Endothelial cell (in vitro differentiated cells): Measurements from ENCODE around the gene TMED10. TPM values are rescaled to one million over a fixed set of nuclear protein-coding genes. Genes with fewer than 3 reads are reported as not detected.

Experiments used
- DNase-seq: peaks from one replicate; pipeline ENCODE4 v3.0.0; 2021; ENCODE audit warnings: low spot score
- H3K27ac Mint-ChIP-seq: one replicate; pipeline ENCODE4 v1.8.0; 2021; ENCODE audit warnings: mixed read lengths, inconsistent platforms; ENCODE audit not compliant: unreplicated experiment
- H3K27me3 Mint-ChIP-seq: one replicate; pipeline ENCODE4 v1.8.0; 2021; ENCODE audit warnings: mild to moderate bottlenecking, moderate library complexity, mixed read lengths, inconsistent platforms; ENCODE audit not compliant: unreplicated experiment
- H3K36me3 Mint-ChIP-seq: one replicate; pipeline ENCODE4 v1.8.0; 2021; ENCODE audit warnings: mild to moderate bottlenecking, low read depth, mixed read lengths, inconsistent platforms; ENCODE audit not compliant: unreplicated experiment
- H3K4me1 Mint-ChIP-seq: one replicate; pipeline ENCODE4 v1.8.0; 2021; ENCODE audit warnings: mild to moderate bottlenecking, mixed read lengths, inconsistent platforms; ENCODE audit not compliant: unreplicated experiment
- H3K4me3 Mint-ChIP-seq: one replicate; pipeline ENCODE4 v1.8.0; 2021; ENCODE audit warnings: mild to moderate bottlenecking, mixed read lengths, inconsistent platforms; ENCODE audit not compliant: unreplicated experiment
- H3K9me3 Mint-ChIP-seq: one replicate; pipeline ENCODE4 v1.8.0; 2021; ENCODE audit warnings: mixed read lengths, inconsistent platforms; ENCODE audit not compliant: unreplicated experiment
- total RNA-seq: library from RNA; stranded (reverse); fragmentation: NEBNext Ultra II Directional; extraction: Animal tissue kit (Norgen Biotek cat#: 25700); gene quantifications from one replicate; pipeline ENCODE4 v1.2.1, GENCODE V29; 2021; ENCODE audit not compliant: unreplicated experiment
- TF ChIP-seq, protein P1 (sequence below): fragments of 200-600 bp; sonication (generic); IDR thresholded peaks from one replicate; pipeline ENCODE4 v1.5.0; 2021; ENCODE audit warnings: antibody characterized with exemption; ENCODE audit not compliant: unreplicated experiment

TMED10 gene
- total RNA-seq, 1 donor from 2014 or later = 312 TPM

DNA sequence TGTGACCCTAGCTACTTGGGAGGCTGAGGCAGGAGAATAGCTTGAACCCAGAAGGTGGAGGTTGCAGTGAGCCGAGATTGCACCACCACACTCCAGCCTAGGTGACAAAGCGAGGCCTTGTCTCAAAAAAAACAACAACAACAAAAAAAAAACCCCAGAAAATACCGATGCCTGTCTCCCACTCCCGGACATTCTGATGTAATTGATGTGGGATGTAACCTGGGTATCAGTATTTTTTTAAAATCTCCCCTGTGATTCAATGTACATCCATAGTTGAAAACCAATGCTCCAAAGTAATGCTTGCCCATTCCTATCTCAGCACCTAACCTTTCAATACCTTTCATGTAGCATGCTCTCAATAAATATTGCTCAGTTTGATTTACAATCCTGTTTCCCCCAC is 11.7 kb upstream of the TMED10 start:
- Mint-ChIP-seq H3K27me3 (peaks cover 5% of the 10 kb centered on the region), H3K9me3 (no peaks in the 10 kb centered on the region), H3K4me3 (no peak overlapping the region), H3K27ac (no peak overlapping the region), H3K4me1 (no peaks in the 10 kb centered on the region), H3K36me3 (no peaks in the 10 kb centered on the region)
- TF ChIP-seq, protein P1, sequence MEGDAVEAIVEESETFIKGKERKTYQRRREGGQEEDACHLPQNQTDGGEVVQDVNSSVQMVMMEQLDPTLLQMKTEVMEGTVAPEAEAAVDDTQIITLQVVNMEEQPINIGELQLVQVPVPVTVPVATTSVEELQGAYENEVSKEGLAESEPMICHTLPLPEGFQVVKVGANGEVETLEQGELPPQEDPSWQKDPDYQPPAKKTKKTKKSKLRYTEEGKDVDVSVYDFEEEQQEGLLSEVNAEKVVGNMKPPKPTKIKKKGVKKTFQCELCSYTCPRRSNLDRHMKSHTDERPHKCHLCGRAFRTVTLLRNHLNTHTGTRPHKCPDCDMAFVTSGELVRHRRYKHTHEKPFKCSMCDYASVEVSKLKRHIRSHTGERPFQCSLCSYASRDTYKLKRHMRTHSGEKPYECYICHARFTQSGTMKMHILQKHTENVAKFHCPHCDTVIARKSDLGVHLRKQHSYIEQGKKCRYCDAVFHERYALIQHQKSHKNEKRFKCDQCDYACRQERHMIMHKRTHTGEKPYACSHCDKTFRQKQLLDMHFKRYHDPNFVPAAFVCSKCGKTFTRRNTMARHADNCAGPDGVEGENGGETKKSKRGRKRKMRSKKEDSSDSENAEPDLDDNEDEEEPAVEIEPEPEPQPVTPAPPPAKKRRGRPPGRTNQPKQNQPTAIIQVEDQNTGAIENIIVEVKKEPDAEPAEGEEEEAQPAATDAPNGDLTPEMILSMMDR = no peak
- DNase-seq = no peak

DNA sequence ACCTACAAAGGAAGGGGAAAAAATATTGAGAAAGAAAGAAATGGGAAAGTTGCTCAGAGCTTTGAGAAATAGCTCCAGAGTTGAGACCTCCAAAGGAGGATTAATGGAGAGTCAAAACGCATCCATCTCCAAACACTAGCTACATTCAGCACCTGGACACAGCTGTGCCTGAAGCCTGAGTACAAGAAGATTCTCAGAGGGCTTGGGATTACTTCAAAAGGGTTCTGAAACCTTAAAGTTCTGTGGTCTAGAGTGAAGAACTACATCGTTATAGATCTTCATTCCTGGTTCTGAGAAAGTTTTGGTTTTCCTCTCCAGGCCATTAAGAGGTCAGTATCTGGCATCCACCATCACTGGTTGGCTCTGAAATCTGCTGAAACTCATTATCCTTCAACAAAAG is 10.5 kb upstream of the TMED10 start:
- Mint-ChIP-seq H3K4me3 (no peak overlapping the region), H3K9me3 (no peaks in the 10 kb centered on the region), H3K36me3 (no peaks in the 10 kb centered on the region), H3K27me3 (peaks cover 6% of the 10 kb centered on the region), H3K27ac (no peak overlapping the region), H3K4me1 (peaks cover 4% of the 10 kb centered on the region)
- DNase-seq = no peak
- TF ChIP-seq, protein P1 = no peak

DNA sequence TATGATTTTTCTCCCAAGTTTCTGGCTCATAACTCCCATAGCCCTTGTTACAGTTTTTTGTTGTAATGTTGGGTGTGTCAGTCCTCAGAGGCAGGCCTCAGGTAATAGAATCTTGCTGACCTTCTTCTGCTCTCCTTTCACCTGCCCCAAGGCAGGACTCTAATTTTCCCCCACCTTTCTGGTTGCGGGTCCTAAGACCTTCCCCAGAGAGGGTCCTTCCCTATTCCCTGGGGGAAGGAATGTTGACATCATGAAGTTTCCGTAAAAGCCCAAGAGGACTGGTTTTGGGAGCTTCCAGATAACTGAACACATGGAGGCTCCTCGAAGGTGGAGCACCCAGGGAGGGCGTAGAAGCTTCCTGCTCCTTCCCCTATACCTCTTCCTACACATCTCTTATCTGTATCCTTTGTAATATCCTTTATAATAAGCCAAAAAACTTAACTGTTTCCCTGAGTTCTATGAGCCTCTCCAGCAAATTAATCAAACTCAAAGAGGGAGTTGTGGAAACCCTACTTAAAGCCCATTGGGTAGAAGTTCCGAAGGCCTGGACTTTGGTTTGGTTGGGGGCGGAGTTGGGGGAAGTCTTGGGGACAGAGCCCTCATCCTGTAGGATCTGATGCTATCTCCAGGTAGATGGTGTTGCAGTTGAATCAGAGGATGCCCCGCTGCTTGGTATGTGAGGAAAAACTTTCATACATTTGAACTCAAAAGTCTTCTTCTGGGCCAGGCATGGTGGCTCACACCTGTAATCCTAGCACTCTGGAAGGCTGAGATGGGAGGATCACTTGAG is 9.0 kb upstream of the TMED10 start:
- no peaks in the 10 kb centered on the region for H3K36me3 Mint-ChIP-seq
- H3K9me3 Mint-ChIP-seq = no peaks in the 10 kb centered on the region
- no peak for DNase-seq
- no peak overlapping the region for H3K27ac Mint-ChIP-seq
- H3K27me3 Mint-ChIP-seq = peaks cover 6% of the 10 kb centered on the region
- peaks cover 4% of the 10 kb centered on the region for H3K4me1 Mint-ChIP-seq
- no peak overlapping the region for H3K4me3 Mint-ChIP-seq
- TF ChIP-seq, protein P1 = no peak

DNA sequence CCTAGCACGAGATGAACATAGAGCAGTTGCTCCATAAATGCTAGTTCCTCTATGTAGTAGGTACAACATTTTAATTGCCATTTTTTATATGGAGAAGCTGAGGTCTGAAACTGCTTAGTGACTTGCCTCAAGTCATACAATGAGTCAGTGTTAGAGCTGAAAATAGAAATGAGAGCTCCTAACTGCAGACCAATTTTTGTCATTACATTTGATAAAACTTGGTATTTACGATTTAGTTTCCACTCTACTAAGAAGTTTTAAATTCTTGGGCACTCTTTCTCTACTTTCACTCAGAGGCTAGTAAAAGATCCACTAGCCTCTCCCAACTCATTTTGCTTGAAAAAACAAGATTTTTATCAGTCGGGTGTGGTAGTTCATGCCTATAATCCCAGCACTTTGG is 8.1 kb upstream of the TMED10 start:
- Mint-ChIP-seq H3K36me3 (no peaks in the 10 kb centered on the region), H3K9me3 (no peaks in the 10 kb centered on the region), H3K27ac (no peak overlapping the region), H3K27me3 (peaks cover 4% of the 10 kb centered on the region), H3K4me1 (peaks cover 4% of the 10 kb centered on the region), H3K4me3 (no peak overlapping the region)
- DNase-seq = no peak
- TF ChIP-seq, protein P1 = no peak

DNA sequence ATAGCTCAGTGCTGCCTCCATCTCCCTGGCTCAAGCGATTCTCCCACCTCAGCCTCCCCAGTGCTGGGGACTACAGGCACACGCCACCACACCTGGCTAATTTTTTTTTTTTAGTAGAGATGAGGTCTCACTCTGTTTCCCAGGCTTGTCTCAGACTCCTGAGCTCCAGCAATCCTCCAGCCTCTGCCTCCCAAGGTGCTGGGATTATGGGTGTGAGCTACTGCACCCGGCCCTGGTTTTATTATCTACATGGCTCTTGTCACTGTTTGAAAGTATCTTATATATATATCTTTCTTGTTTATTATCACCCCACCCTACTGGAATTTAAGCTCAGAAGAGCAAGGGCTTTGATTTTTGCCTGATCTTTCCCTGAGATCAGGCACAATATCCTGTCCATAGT is 7.6 kb upstream of the TMED10 start:
- Mint-ChIP-seq H3K36me3 (no peaks in the 10 kb centered on the region), H3K4me1 (peaks cover 4% of the 10 kb centered on the region), H3K9me3 (no peaks in the 10 kb centered on the region), H3K4me3 (no peak overlapping the region), H3K27me3 (peaks cover 4% of the 10 kb centered on the region), H3K27ac (no peak overlapping the region)
- TF ChIP-seq, protein P1 = no peak
- DNase-seq = no peak
